Activated naive CD8-positive, alpha-beta T cell treated with anti-CD3 and anti-CD28 coated beads, Interleukin-2, amount 50 U/mL, for 24 hours (primary cell): ENCODE results near the gene FNIP2.
A peak's percentile ranks its signal among the peaks of the same experiment; 100 is the strongest.

Experiments
- ATAC-seq: fragments of 150-1000 bp; cut with Tn5 transposase; one replicate; pipeline ENCODE4 v1.10.0; 2021
- DNase-seq: peaks from one replicate; pipeline ENCODE4 v3.0.0; 2021
- H3K27ac Mint-ChIP-seq: one replicate; pipeline ENCODE4 v1.8.0; 2021; ENCODE audit warnings: mild to moderate bottlenecking, mixed read lengths
- H3K27me3 Mint-ChIP-seq: one replicate; pipeline ENCODE4 v1.8.0; 2021; ENCODE audit warnings: mixed read lengths
- H3K36me3 Mint-ChIP-seq: one replicate; pipeline ENCODE4 v1.8.0; 2021; ENCODE audit warnings: low read depth, mixed read lengths
- H3K4me1 Mint-ChIP-seq: one replicate; pipeline ENCODE4 v1.8.0; 2021; ENCODE audit warnings: mixed read lengths
- H3K4me3 Mint-ChIP-seq: one replicate; pipeline ENCODE4 v1.8.0; 2021; ENCODE audit warnings: mild to moderate bottlenecking, moderate library complexity, mixed read lengths
- H3K9me3 Mint-ChIP-seq: one replicate; pipeline ENCODE4 v1.8.0; 2021; ENCODE audit warnings: mixed read lengths

Gene FNIP2

GRCh38 chr4:158775091-158775651 is 6.3 kb downstream of the FNIP2 start:
- peaks cover 50% of the 10 kb centered on the region for H3K4me1 Mint-ChIP-seq
- H3K27me3 Mint-ChIP-seq: no peaks in the 10 kb centered on the region
- peak; percentile 50 for ATAC-seq
- H3K4me3 Mint-ChIP-seq: no peak overlapping the region
- no peak overlapping the region for H3K27ac Mint-ChIP-seq
- no peaks in the 10 kb centered on the region for H3K36me3 Mint-ChIP-seq
- no peaks in the 10 kb centered on the region for H3K9me3 Mint-ChIP-seq
- DNase-seq: no peak

GRCh38 chr4:158776106-158776505 is 7.3 kb downstream of the FNIP2 start:
- ATAC-seq: no peak

GRCh38 chr4:158777423-158778155 is 8.8 kb downstream of the FNIP2 start:
- H3K27ac Mint-ChIP-seq: peak overlapping the region; percentile 29
- no peak for DNase-seq
- no peak for ATAC-seq
- no peaks in the 10 kb centered on the region for H3K27me3 Mint-ChIP-seq
- peaks cover 41% of the 10 kb centered on the region for H3K4me1 Mint-ChIP-seq
- H3K4me3 Mint-ChIP-seq: peak overlapping the region; percentile 54
- H3K36me3 Mint-ChIP-seq: no peaks in the 10 kb centered on the region
- H3K9me3 Mint-ChIP-seq: no peaks in the 10 kb centered on the region

More at GRCh38 chr4:158776106-158776505, 7.3 kb downstream of the FNIP2 start:
- Mint-ChIP-seq H3K4me1 (peaks cover 43% of the 10 kb centered on the region), H3K9me3 (no peaks in the 10 kb centered on the region), H3K27ac (no peak overlapping the region), H3K27me3 (no peaks in the 10 kb centered on the region), H3K36me3 (no peaks in the 10 kb centered on the region), H3K4me3 (no peak overlapping the region)
- DNase-seq: no peak

- Mint-ChIP-seq H3K9me3 (no peaks in the 10 kb centered on the region), H3K27ac (peak overlapping the region; percentile 29), H3K36me3 (no peaks in the 10 kb centered on the region), H3K27me3 (no peaks in the 10 kb centered on the region), H3K4me3 (peak overlapping the region; percentile 54), H3K4me1 (peaks cover 47% of the 10 kb centered on the region)
- ATAC-seq: peak; percentile 82
- no peak for DNase-seq
Measured at GRCh38 chr4:158778156-158778711, 9.4 kb downstream of the FNIP2 start.

GRCh38 chr4:158778712-158779111 is 9.9 kb downstream of the FNIP2 start:
- no peak for ATAC-seq
- no peak overlapping the region for H3K4me3 Mint-ChIP-seq
- no peaks in the 10 kb centered on the region for H3K36me3 Mint-ChIP-seq
- H3K4me1 Mint-ChIP-seq: peaks cover 52% of the 10 kb centered on the region
- peaks cover 2% of the 10 kb centered on the region for H3K27me3 Mint-ChIP-seq
- no peak for DNase-seq
- H3K27ac Mint-ChIP-seq: no peak overlapping the region
- no peaks in the 10 kb centered on the region for H3K9me3 Mint-ChIP-seq

- no peak for DNase-seq
- Mint-ChIP-seq H3K27ac (no peak overlapping the region), H3K36me3 (no peaks in the 10 kb centered on the region), H3K27me3 (peaks cover 2% of the 10 kb centered on the region), H3K4me1 (peaks cover 45% of the 10 kb centered on the region), H3K9me3 (no peaks in the 10 kb centered on the region), H3K4me3 (no peak overlapping the region)
- ATAC-seq: no peak
Measured at GRCh38 chr4:158781963-158782362, 13.1 kb downstream of the FNIP2 start.

GRCh38 chr4:158782551-158783360 is 13.9 kb downstream of the FNIP2 start:
- H3K27me3 Mint-ChIP-seq: peaks cover 2% of the 10 kb centered on the region
- H3K27ac Mint-ChIP-seq: no peak overlapping the region
- no peak for DNase-seq
- H3K4me3 Mint-ChIP-seq: no peak overlapping the region
- H3K36me3 Mint-ChIP-seq: no peaks in the 10 kb centered on the region
- H3K9me3 Mint-ChIP-seq: no peaks in the 10 kb centered on the region
- H3K4me1 Mint-ChIP-seq: peaks cover 39% of the 10 kb centered on the region
- no peak for ATAC-seq

- Mint-ChIP-seq H3K4me1 (peaks cover 30% of the 10 kb centered on the region), H3K36me3 (no peaks in the 10 kb centered on the region), H3K27me3 (peaks cover 2% of the 10 kb centered on the region), H3K27ac (no peak overlapping the region), H3K4me3 (no peak overlapping the region), H3K9me3 (no peaks in the 10 kb centered on the region)
- DNase-seq (no peak), ATAC-seq (no peak)
Measured at GRCh38 chr4:158783785-158784184, 15.0 kb downstream of the FNIP2 start.

- no peak for DNase-seq
- ATAC-seq: no peak
- no peaks in the 10 kb centered on the region for H3K9me3 Mint-ChIP-seq
- no peak overlapping the region for H3K27ac Mint-ChIP-seq
- H3K27me3 Mint-ChIP-seq: peaks cover 2% of the 10 kb centered on the region
- H3K4me1 Mint-ChIP-seq: peaks cover 25% of the 10 kb centered on the region
- H3K4me3 Mint-ChIP-seq: no peak overlapping the region
- no peaks in the 10 kb centered on the region for H3K36me3 Mint-ChIP-seq
Measured at GRCh38 chr4:158785718-158786117, 16.9 kb downstream of the FNIP2 start.

- no peaks in the 10 kb centered on the region for H3K9me3 Mint-ChIP-seq
- H3K4me1 Mint-ChIP-seq: peaks cover 22% of the 10 kb centered on the region
- H3K27ac Mint-ChIP-seq: no peak overlapping the region
- no peak overlapping the region for H3K4me3 Mint-ChIP-seq
- no peaks in the 10 kb centered on the region for H3K36me3 Mint-ChIP-seq
- no peak for ATAC-seq
- no peak for DNase-seq
- H3K27me3 Mint-ChIP-seq: peaks cover 2% of the 10 kb centered on the region
Measured at GRCh38 chr4:158786121-158786601, 17.3 kb downstream of the FNIP2 start.

- H3K4me3 Mint-ChIP-seq: no peak overlapping the region
- no peak for ATAC-seq
- H3K27ac Mint-ChIP-seq: no peak overlapping the region
- no peaks in the 10 kb centered on the region for H3K36me3 Mint-ChIP-seq
- peaks cover 2% of the 10 kb centered on the region for H3K27me3 Mint-ChIP-seq
- peaks cover 22% of the 10 kb centered on the region for H3K4me1 Mint-ChIP-seq
- DNase-seq: no peak
- H3K9me3 Mint-ChIP-seq: no peaks in the 10 kb centered on the region
Measured at GRCh38 chr4:158786955-158787354, 18.1 kb downstream of the FNIP2 start.

- no peak for ATAC-seq
- Mint-ChIP-seq H3K27me3 (peaks cover 2% of the 10 kb centered on the region), H3K36me3 (no peaks in the 10 kb centered on the region), H3K27ac (no peak overlapping the region), H3K4me1 (peaks cover 16% of the 10 kb centered on the region), H3K9me3 (no peaks in the 10 kb centered on the region), H3K4me3 (no peak overlapping the region)
- DNase-seq: no peak
Measured at GRCh38 chr4:158787709-158788475, 19.1 kb downstream of the FNIP2 start.

GRCh38 chr4:158788516-158788915 is 19.7 kb downstream of the FNIP2 start:
- Mint-ChIP-seq H3K27me3 (peaks cover under 1% of the 10 kb centered on the region), H3K36me3 (no peaks in the 10 kb centered on the region), H3K27ac (no peak overlapping the region), H3K4me1 (peaks cover 10% of the 10 kb centered on the region), H3K9me3 (no peaks in the 10 kb centered on the region), H3K4me3 (no peak overlapping the region)
- DNase-seq (no peak), ATAC-seq (no peak)

- H3K4me3 Mint-ChIP-seq: no peak overlapping the region
- H3K27me3 Mint-ChIP-seq: no peaks in the 10 kb centered on the region
- H3K27ac Mint-ChIP-seq: no peak overlapping the region
- DNase-seq (no peak), ATAC-seq (no peak)
- peaks cover 3% of the 10 kb centered on the region for H3K4me1 Mint-ChIP-seq
- no peaks in the 10 kb centered on the region for H3K9me3 Mint-ChIP-seq
- no peaks in the 10 kb centered on the region for H3K36me3 Mint-ChIP-seq
Measured at GRCh38 chr4:158789853-158790252, 21.0 kb downstream of the FNIP2 start.
